ENCODE data around the gene MGAT3. TPM values are rescaled to one million over a fixed set of nuclear protein-coding genes. Genes with fewer than 3 reads are reported as not detected.

Gene MGAT3
- total RNA-seq, 2 experiments from 2014 or later = 16.3 to 44.3 TPM

GRCh38 chr22:39480557-39480956 is 23.7 kb downstream of the MGAT3 start:
- H3K4me2 ChIP-seq (ENCODE audit: low read length) = no peak overlapping the region
- TF ChIP-seq EZH2phosphoT487 (IDR thresholded peaks at IDR 0.05; ENCODE audit: borderline replicate concordance, low read depth, low read length) = no peak
- TF ChIP-seq, protein P1, sequence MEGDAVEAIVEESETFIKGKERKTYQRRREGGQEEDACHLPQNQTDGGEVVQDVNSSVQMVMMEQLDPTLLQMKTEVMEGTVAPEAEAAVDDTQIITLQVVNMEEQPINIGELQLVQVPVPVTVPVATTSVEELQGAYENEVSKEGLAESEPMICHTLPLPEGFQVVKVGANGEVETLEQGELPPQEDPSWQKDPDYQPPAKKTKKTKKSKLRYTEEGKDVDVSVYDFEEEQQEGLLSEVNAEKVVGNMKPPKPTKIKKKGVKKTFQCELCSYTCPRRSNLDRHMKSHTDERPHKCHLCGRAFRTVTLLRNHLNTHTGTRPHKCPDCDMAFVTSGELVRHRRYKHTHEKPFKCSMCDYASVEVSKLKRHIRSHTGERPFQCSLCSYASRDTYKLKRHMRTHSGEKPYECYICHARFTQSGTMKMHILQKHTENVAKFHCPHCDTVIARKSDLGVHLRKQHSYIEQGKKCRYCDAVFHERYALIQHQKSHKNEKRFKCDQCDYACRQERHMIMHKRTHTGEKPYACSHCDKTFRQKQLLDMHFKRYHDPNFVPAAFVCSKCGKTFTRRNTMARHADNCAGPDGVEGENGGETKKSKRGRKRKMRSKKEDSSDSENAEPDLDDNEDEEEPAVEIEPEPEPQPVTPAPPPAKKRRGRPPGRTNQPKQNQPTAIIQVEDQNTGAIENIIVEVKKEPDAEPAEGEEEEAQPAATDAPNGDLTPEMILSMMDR (conservative IDR thresholded peaks at IDR 0.05; ENCODE audit: low read length) = no peak
- intact Hi-C loops (cut with micrococcal nuclease; ENCODE audit: unreplicated experiment) = no loop called here
- H3K36me3 ChIP-seq (ENCODE audit: insufficient read depth, low read length) = peaks cover 72% of the 10 kb centered on the region
- no TSS peak for BruUV-seq (replicated peaks)
- no peaks in the 10 kb centered on the region for H3K9me3 ChIP-seq (ENCODE audit: low read length)
- H3K4me3 ChIP-seq (ENCODE audit: low read depth, low read length, poor library complexity, severe bottlenecking) = no peak overlapping the region
- H3K9me2 ChIP-seq (ENCODE audit: insufficient read depth, low read length) = no peaks in the 10 kb centered on the region
- H2AFZ ChIP-seq (ENCODE audit: low read length) = no peak overlapping the region
- no peaks in the 10 kb centered on the region for H3K79me2 ChIP-seq (ENCODE audit: insufficient read depth, low read depth, low read length)
- ChIA-PET CTCF (ENCODE audit: unreplicated experiment) (interaction anchor here (0.6 kb wide), 2 partner anchors 39 to 48 kb away, joined by 3 to 6 read pairs; no protein-coding TSS in a partner anchor), POLR2A (no interaction called here)
- no peak overlapping the region for H3K27ac ChIP-seq (ENCODE audit: low read depth, low read length, poor library complexity, severe bottlenecking)
- no peak for DNase-seq (ENCODE audit: low spot score)
- H3K4me1 ChIP-seq (ENCODE audit: insufficient read depth, low read length, poor library complexity, severe bottlenecking) = no peaks in the 10 kb centered on the region
- no peaks in the 10 kb centered on the region for H4K20me1 ChIP-seq (ENCODE audit: insufficient read depth, low read length)

DNA sequence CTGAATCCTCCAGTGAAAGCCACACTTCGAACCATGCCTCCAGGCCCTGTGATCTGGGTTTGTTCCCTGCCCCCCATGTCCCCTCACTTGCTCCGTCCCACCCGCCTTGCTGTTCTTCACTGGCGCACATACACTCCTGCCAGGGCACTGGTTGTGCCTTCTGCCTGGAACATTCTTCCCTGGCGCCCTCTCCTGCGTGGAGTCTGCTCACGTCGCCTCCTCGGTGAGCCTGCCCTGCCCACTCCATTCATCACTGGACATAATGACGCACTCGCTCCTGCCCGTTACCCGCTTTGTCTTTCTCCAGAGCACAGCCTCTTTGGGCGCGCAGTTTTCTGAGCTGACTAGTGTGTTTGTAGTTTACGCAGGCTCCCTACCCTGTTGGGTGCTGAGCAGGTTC is 24.2 kb downstream of the MGAT3 start:
- Histone ChIP-seq H3K4me2 (ENCODE audit: low read length) (no peak overlapping the region), H3K9me2 (ENCODE audit: insufficient read depth, low read length) (no peaks in the 10 kb centered on the region), H3K79me2 (ENCODE audit: insufficient read depth, low read depth, low read length) (no peaks in the 10 kb centered on the region), H3K36me3 (ENCODE audit: insufficient read depth, low read length) (peaks cover 71% of the 10 kb centered on the region), H3K9me3 (ENCODE audit: low read length) (no peaks in the 10 kb centered on the region), H3K4me3 (ENCODE audit: low read depth, low read length, poor library complexity, severe bottlenecking) (no peak overlapping the region), H3K27ac (ENCODE audit: low read depth, low read length, poor library complexity, severe bottlenecking) (no peak overlapping the region), H2AFZ (ENCODE audit: low read length) (no peak overlapping the region), H3K4me1 (ENCODE audit: insufficient read depth, low read length, poor library complexity, severe bottlenecking) (no peaks in the 10 kb centered on the region), H4K20me1 (ENCODE audit: insufficient read depth, low read length) (no peaks in the 10 kb centered on the region)
- POLR2A ChIA-PET = no interaction called here
- BruUV-seq (replicated peaks) = no TSS peak
- no peak for DNase-seq (ENCODE audit: low spot score)
- intact Hi-C loops (cut with micrococcal nuclease; ENCODE audit: unreplicated experiment) = no loop called here
- CTCF ChIA-PET (ENCODE audit: unreplicated experiment) = interaction anchor here (0.6 kb wide), 1 partner anchor 39 kb away, joined by 6 read pairs; no protein-coding TSS in a partner anchor
- no peak for TF ChIP-seq EZH2phosphoT487 (IDR thresholded peaks at IDR 0.05; ENCODE audit: borderline replicate concordance, low read depth, low read length)
- TF ChIP-seq, protein P1 (conservative IDR thresholded peaks at IDR 0.05; ENCODE audit: low read length) = no peak

DNA sequence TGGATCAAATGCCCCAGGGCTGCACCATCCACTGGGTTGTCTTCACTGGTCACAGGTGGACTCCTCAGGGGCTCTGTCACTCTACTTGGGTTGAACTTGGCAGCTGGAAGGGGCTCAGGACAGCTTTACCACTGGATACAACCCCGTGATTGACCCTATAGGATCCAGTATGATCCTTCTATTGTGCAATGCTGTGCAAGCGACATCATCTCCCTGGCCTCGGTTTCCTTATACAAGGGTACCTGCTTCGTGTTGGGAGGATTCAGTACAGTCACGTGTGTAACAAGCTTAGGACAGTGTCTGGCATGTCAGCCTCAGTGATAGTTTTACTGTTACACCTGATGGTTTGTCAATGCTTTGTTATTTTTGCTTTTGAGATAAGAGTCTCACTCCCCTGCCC is 24.8 kb downstream of the MGAT3 start:
- Histone ChIP-seq H3K9me2 (ENCODE audit: insufficient read depth, low read length) (no peaks in the 10 kb centered on the region), H3K4me2 (ENCODE audit: low read length) (no peak overlapping the region), H4K20me1 (ENCODE audit: insufficient read depth, low read length) (no peaks in the 10 kb centered on the region), H3K79me2 (ENCODE audit: insufficient read depth, low read depth, low read length) (no peaks in the 10 kb centered on the region), H3K4me1 (ENCODE audit: insufficient read depth, low read length, poor library complexity, severe bottlenecking) (no peaks in the 10 kb centered on the region), H3K4me3 (ENCODE audit: low read depth, low read length, poor library complexity, severe bottlenecking) (no peak overlapping the region), H2AFZ (ENCODE audit: low read length) (no peak overlapping the region), H3K36me3 (ENCODE audit: insufficient read depth, low read length) (peaks cover 66% of the 10 kb centered on the region), H3K27ac (ENCODE audit: low read depth, low read length, poor library complexity, severe bottlenecking) (no peak overlapping the region), H3K9me3 (ENCODE audit: low read length) (no peaks in the 10 kb centered on the region)
- POLR2A ChIA-PET = no interaction called here
- CTCF ChIA-PET (ENCODE audit: unreplicated experiment) = no interaction called here
- BruUV-seq (replicated peaks) = no TSS peak
- TF ChIP-seq EZH2phosphoT487 (IDR thresholded peaks at IDR 0.05; ENCODE audit: borderline replicate concordance, low read depth, low read length) = no peak
- TF ChIP-seq, protein P1 (conservative IDR thresholded peaks at IDR 0.05; ENCODE audit: low read length) = no peak
- intact Hi-C loops (cut with micrococcal nuclease; ENCODE audit: unreplicated experiment) = no loop called here
- DNase-seq (ENCODE audit: low spot score) = no peak

Data from OCI-LY7 (cell line).